HL-60 (cell line): ENCODE measurements around the gene SSTR4.

ENCODE experiments used
- CTCF ChIP-seq: IDR thresholded peaks from one replicate; pipeline ENCODE4 v1.5.1; 2011; ENCODE audit warnings: low read length, control low read depth, inconsistent platforms; ENCODE audit not compliant: insufficient read depth
- GABPA ChIP-seq: IDR thresholded peaks from 2 replicates; pipeline ENCODE4 v1.6.1; 2012; ENCODE audit warnings: low read depth
- POLR2AphosphoS5 ChIP-seq: IDR thresholded peaks from 2 replicates; pipeline ENCODE4 v1.6.1; 2012; ENCODE audit warnings: low read depth
- REST ChIP-seq: IDR thresholded peaks from 2 replicates; pipeline ENCODE4 v1.6.1; 2012; ENCODE audit warnings: low read depth; ENCODE audit not compliant: insufficient replicate concordance
- SPI1 ChIP-seq: IDR thresholded peaks from 2 replicates; pipeline ENCODE4 v1.6.1; 2012; ENCODE audit warnings: low read depth, mild to moderate bottlenecking, borderline replicate concordance

DNA sequence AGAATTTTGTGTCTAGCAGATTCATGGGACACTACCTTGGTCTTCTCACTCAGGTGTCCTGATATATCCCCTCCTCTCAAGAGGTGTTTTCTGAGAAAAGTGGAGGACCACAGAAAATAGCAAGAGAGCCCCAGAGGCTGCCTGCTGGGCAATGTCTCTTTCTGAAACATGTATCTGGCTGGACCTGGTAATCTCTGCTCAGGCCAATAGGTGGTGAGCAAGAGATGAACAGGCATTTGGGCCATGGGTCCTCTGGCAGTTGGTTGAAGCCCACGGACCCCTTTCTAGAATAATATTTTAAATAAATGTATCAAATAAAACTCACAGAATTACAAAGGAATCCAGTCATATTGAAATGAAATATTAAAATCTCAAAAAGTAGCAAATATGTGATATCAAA is 23.1 kb downstream of the SSTR4 start:
- TF ChIP-seq CTCF (no peak), POLR2AphosphoS5 (no peak), REST (no peak), GABPA (no peak), SPI1 (no peak)
